RWPE1 (cell line): ENCODE data around the gene ALKBH4.

Experiments
- CTCF ChIA-PET: fragments of 350-600 bp; sonication (Branson Sonifier 250); formaldehyde crosslinking; extraction: SDS; loops from one replicate; lab custom pipeline; 2021; lab: Yijun Ruan, JAX
- POLR2A ChIA-PET: fragments of 400-600 bp; formaldehyde crosslinking; extraction: SDS; loops from one replicate; lab custom pipeline; 2020; ENCODE audit warnings: antibody characterized with exemption; ENCODE audit not compliant: low non-redundant PET; lab: Yijun Ruan, JAX
- DNase-seq: peaks from one replicate; pipeline ENCODE4 v3.0.0; 2012; ENCODE audit warnings: low spot score
- H3K27ac ChIP-seq: fragments of 450-650 bp; 2 replicates; pipeline ENCODE4 v1.5.1; 2017
- TF ChIP-seq, protein P1 (sequence below): fragments of 450-650 bp; conservative IDR thresholded peaks from 2 replicates; pipeline ENCODE4 v1.5.1; 2017; ENCODE audit warnings: low read depth, mild to moderate bottlenecking

The ALKBH4 gene

DNA sequence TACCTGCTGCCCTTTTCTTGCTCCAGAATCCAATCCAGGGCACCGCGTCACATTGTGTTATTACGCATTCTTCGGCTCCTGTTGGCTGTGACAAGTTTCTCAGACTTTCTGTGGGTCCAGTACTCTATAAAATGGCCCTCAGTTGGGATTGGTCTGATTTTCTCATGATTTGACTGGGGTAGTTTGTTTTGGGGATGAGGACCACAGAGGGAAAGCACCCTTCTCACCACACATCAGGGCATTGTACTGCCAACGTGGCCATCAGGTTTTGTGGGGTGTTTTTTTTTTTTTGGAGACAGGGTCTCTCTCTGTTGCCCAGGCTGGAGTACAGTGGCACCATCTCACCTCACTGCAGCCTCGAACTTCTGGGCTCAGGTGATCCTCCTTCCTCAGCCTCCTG lies 48.3 kb downstream of the ALKBH4 start:
- TF ChIP-seq, protein P1, sequence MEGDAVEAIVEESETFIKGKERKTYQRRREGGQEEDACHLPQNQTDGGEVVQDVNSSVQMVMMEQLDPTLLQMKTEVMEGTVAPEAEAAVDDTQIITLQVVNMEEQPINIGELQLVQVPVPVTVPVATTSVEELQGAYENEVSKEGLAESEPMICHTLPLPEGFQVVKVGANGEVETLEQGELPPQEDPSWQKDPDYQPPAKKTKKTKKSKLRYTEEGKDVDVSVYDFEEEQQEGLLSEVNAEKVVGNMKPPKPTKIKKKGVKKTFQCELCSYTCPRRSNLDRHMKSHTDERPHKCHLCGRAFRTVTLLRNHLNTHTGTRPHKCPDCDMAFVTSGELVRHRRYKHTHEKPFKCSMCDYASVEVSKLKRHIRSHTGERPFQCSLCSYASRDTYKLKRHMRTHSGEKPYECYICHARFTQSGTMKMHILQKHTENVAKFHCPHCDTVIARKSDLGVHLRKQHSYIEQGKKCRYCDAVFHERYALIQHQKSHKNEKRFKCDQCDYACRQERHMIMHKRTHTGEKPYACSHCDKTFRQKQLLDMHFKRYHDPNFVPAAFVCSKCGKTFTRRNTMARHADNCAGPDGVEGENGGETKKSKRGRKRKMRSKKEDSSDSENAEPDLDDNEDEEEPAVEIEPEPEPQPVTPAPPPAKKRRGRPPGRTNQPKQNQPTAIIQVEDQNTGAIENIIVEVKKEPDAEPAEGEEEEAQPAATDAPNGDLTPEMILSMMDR: no peak
- CTCF ChIA-PET: no interaction called here
- POLR2A ChIA-PET: no interaction called here
- DNase-seq: no peak
- H3K27ac ChIP-seq: no peak overlapping the region

GRCh38 chr7:102415685-102416225 lies 48.9 kb downstream of the ALKBH4 start:
- DNase-seq: no peak
- H3K27ac ChIP-seq: peak overlapping the region; percentile 4; the same call in 1 of the 2 replicates
- TF ChIP-seq, protein P1: no peak
- ChIA-PET POLR2A (no interaction called here), CTCF (no interaction called here)

GRCh38 chr7:102413611-102414010 lies 51.1 kb downstream of the ALKBH4 start:
- no peak for DNase-seq
- no peak overlapping the region for H3K27ac ChIP-seq
- ChIA-PET POLR2A (no interaction called here), CTCF (interaction anchor here (0.8 kb wide), 1 partner anchor 58 kb away, joined by 3 read pairs; no protein-coding TSS in a partner anchor)
- TF ChIP-seq, protein P1: no peak

GRCh38 chr7:102413091-102413490 lies 51.6 kb downstream of the ALKBH4 start:
- ChIA-PET POLR2A (no interaction called here), CTCF (interaction anchor here (0.8 to 1.1 kb wide), 4 partner anchors 17 to 58 kb away, joined by 3 read pairs; no protein-coding TSS in a partner anchor)

DNA sequence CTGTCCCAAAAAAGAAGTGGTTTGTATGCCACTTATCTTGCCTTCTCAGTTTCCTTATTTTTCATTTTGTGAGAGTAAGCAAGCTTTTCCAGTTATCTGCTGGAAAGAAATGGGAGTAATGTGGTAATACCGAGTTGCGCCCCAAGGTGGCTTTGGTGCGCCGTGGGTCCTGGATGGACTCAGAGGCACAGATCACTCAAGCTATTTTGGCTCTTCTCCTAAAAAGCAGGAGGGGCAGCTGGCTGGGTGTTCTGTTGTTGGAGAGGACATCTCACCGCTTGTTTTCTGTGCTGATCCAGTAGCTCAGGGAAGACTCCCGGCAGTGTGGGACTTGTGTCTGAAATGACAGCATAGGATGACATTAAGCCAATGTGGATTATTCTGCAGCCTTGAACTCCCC lies 52.1 kb downstream of the ALKBH4 start:
- POLR2A ChIA-PET: no interaction called here

More at GRCh38 chr7:102413091-102413490, 51.6 kb downstream of the ALKBH4 start:
- TF ChIP-seq, protein P1: no peak
- H3K27ac ChIP-seq: no peak overlapping the region
- DNase-seq: no peak

GRCh38 chr7:102410918-102411317 lies 53.7 kb downstream of the ALKBH4 start:
- POLR2A ChIA-PET: no interaction called here
- TF ChIP-seq, protein P1: no peak
- no peak for DNase-seq
- H3K27ac ChIP-seq: no peak overlapping the region
- CTCF ChIA-PET: no interaction called here

More for the DNA sequence above, 52.1 kb downstream of the ALKBH4 start:
- H3K27ac ChIP-seq: no peak overlapping the region
- CTCF ChIA-PET: interaction anchor here (0.6 to 1.1 kb wide), 4 partner anchors 12 to 53 kb away, joined by 3 read pairs; no protein-coding TSS in a partner anchor
- DNase-seq: peak; percentile 52
- TF ChIP-seq, protein P1: peak; percentile 55
